GM10266 (cell line): ENCODE results near the gene FLT4.
A peak's percentile ranks its signal among the peaks of the same experiment; 100 is the strongest.

Source experiments
- DNase-seq: peaks from one replicate; pipeline ENCODE4 v3.0.0; 2012; ENCODE audit errors: extremely low spot score
- CTCF ChIP-seq: IDR thresholded peaks from 2 replicates; pipeline ENCODE4 v1.5.1; 2012; ENCODE audit warnings: mild to moderate bottlenecking, low read depth; ENCODE audit not compliant: control insufficient read depth, insufficient read depth; ENCODE audit errors: missing control alignments

Gene FLT4

GRCh38 chr5:180602481-180603075 is 46.8 kb downstream of the FLT4 start:
- no peak for TF ChIP-seq CTCF
- peak; percentile 25 for DNase-seq

- no peak for TF ChIP-seq CTCF
- DNase-seq = peak; percentile 16
These were observed 47.6 kb downstream of the FLT4 start for GRCh38 chr5:180601591-180602480.

- no peak for TF ChIP-seq CTCF
- peak; percentile 15 for DNase-seq
These were observed 48.8 kb downstream of the FLT4 start for GRCh38 chr5:180600554-180601041.

- no peak for TF ChIP-seq CTCF
- DNase-seq = peak; percentile 40
These were observed 49.3 kb downstream of the FLT4 start for GRCh38 chr5:180599981-180600553.

- DNase-seq = peak; percentile 19
- TF ChIP-seq CTCF = no peak
These were observed 49.8 kb downstream of the FLT4 start for GRCh38 chr5:180599590-180599914.

GRCh38 chr5:180598797-180599589 is 50.4 kb downstream of the FLT4 start:
- TF ChIP-seq CTCF = no peak

GRCh38 chr5:180598316-180598701 is 51.1 kb downstream of the FLT4 start:
- DNase-seq = peak; percentile 13
- no peak for TF ChIP-seq CTCF

More at GRCh38 chr5:180598797-180599589, 50.4 kb downstream of the FLT4 start:
- DNase-seq = peak; percentile 7
